ENCODE measurements around the gene ZNF223.

The ZNF223 gene

GRCh38 chr19:44113138-44113783 is 61.4 kb downstream of the ZNF223 start, which contains the start of gene ZNF225:
ZNF225 (plus strand) TSS chr19:44113399; CDS start chr19:44115828, 2,429 bp downstream.
- Histone ChIP-seq H3K4me3 (ENCODE audit: low read depth in 1 of 2, low read length in 2 of 2) (peak within 1 kb of the TSS; percentile 91 to 95), H4K20me1 (ENCODE audit: insufficient read depth, low read length) (no peaks in the 10 kb centered on the region), H3K4me1 (ENCODE audit: insufficient read depth, low read length) (peaks cover 33% of the 10 kb centered on the region), H3K27ac (ENCODE audit: low read length) (peak within 1 kb of the TSS; percentile 78), H2AFZ (ENCODE audit: low read depth, low read length) (peak within 1 kb of the TSS; percentile 99), H3K79me2 (ENCODE audit: insufficient read depth, low read length) (peaks cover 17% of the 10 kb centered on the region), H3K9ac (ENCODE audit: low read depth, low read length) (peak within 1 kb of the TSS; percentile 63), H3K27me3 (ENCODE audit: insufficient read depth, low read length, poor library complexity) (no peaks in the 10 kb centered on the region), H3K4me2 (ENCODE audit: insufficient read depth, low read length) (peak within 1 kb of the TSS; percentile 90), H3K9me3 (ENCODE audit: insufficient read depth, low read length, severe bottlenecking) (no peaks in the 10 kb centered on the region), H3K36me3 (ENCODE audit: insufficient read depth, low read length) (peaks cover 28% of the 10 kb centered on the region)
- ATAC-seq (ENCODE audit: insufficient read depth, low read depth) (peak; percentile 97), DNase-seq (peak; percentile 93)
- TF ChIP-seq EZH2 (IDR thresholded peaks at IDR 0.05; ENCODE audit: borderline replicate concordance, low read depth, low read length, severe bottlenecking) (no peak), CTCF (IDR thresholded peaks at IDR 0.05; ENCODE audit: borderline replicate concordance, extremely low read depth, low read length, poor library complexity, severe bottlenecking) (no peak)

- H3K9me3 ChIP-seq (ENCODE audit: insufficient read depth, low read length, severe bottlenecking): no peaks in the 10 kb centered on the region
- peaks cover 29% of the 10 kb centered on the region for H3K36me3 ChIP-seq (ENCODE audit: insufficient read depth, low read length)
- peak; percentile 16 for DNase-seq
- H3K27me3 ChIP-seq (ENCODE audit: insufficient read depth, low read length, poor library complexity): no peaks in the 10 kb centered on the region
- ATAC-seq (ENCODE audit: insufficient read depth, low read depth): no peak
- H3K9ac ChIP-seq (ENCODE audit: low read depth, low read length): peak overlapping the region; percentile 63
- H3K4me1 ChIP-seq (ENCODE audit: insufficient read depth, low read length): peaks cover 33% of the 10 kb centered on the region
- H3K4me2 ChIP-seq (ENCODE audit: insufficient read depth, low read length): peak overlapping the region; percentile 90
- H4K20me1 ChIP-seq (ENCODE audit: insufficient read depth, low read length): no peaks in the 10 kb centered on the region
- TF ChIP-seq CTCF (IDR thresholded peaks at IDR 0.05; ENCODE audit: borderline replicate concordance, extremely low read depth, low read length, poor library complexity, severe bottlenecking) (no peak), EZH2 (IDR thresholded peaks at IDR 0.05; ENCODE audit: borderline replicate concordance, low read depth, low read length, severe bottlenecking) (no peak)
- peak overlapping the region; percentile 91 to 95; a peak in 3 of 4 replicates for H3K4me3 ChIP-seq (ENCODE audit: low read depth in 1 of 2, low read length in 2 of 2)
- H3K79me2 ChIP-seq (ENCODE audit: insufficient read depth, low read length): peaks cover 17% of the 10 kb centered on the region
- peak overlapping the region; percentile 78 for H3K27ac ChIP-seq (ENCODE audit: low read length)
- peak overlapping the region; percentile 99 for H2AFZ ChIP-seq (ENCODE audit: low read depth, low read length)
These were observed 62.1 kb downstream of the ZNF223 start for GRCh38 chr19:44113784-44114390.
